ENCODE results near the gene OR2V2. TPM values are rescaled to one million over a fixed set of nuclear protein-coding genes. Genes with fewer than 3 reads are reported as not detected.

OR2V2 gene
- polyA plus RNA-seq, 1 donor from 2014 or later = not detected

- Histone ChIP-seq H3K9ac (ENCODE audit: low read length) (peak overlapping the region; percentile 85), H4K20me1 (ENCODE audit: insufficient read depth) (no peaks in the 10 kb centered on the region), H3K9me2 (ENCODE audit: insufficient read depth, low read length) (no peaks in the 10 kb centered on the region), H3K36me3 (ENCODE audit: insufficient read depth, low read length) (no peaks in the 10 kb centered on the region), H3K4me3 (ENCODE audit: low read length) (peak overlapping the region; percentile 83), H3K27ac (ENCODE audit: low read length) (no peak overlapping the region), H3K9me3 (ENCODE audit: low read length) (no peaks in the 10 kb centered on the region), H3K79me2 (replicated peaks; ENCODE audit: insufficient read depth, low read length) (no peaks in the 10 kb centered on the region), H3K27me3 (ENCODE audit: insufficient read depth, low read depth, low read length) (no peaks in the 10 kb centered on the region), H3K4me2 (ENCODE audit: low read length) (peak overlapping the region; percentile 86), H2AFZ (ENCODE audit: low read depth, low read length) (peak overlapping the region; percentile 45), H3F3A (ENCODE audit: insufficient read depth, low read length, poor library complexity, severe bottlenecking) (peaks cover 9% of the 10 kb centered on the region)
- TF ChIP-seq POLR2AphosphoS5 (IDR thresholded peaks at IDR 0.05) = no peak
- TF ChIP-seq EP300 (conservative IDR thresholded peaks at IDR 0.05; ENCODE audit: poor library complexity, severe bottlenecking) = no peak
- no peak for TF ChIP-seq REST (IDR thresholded peaks at IDR 0.05; ENCODE audit: borderline replicate concordance)
- TF ChIP-seq TAF1 (IDR thresholded peaks at IDR 0.05; ENCODE audit: low read depth) = no peak
- TF ChIP-seq EZH2 (IDR thresholded peaks at IDR 0.05; ENCODE audit: borderline replicate concordance, insufficient read depth, low read length, poor library complexity, severe bottlenecking) = no peak
- TF ChIP-seq SMC3 (conservative IDR thresholded peaks at IDR 0.05; ENCODE audit: poor library complexity) = no peak
- no peak for TF ChIP-seq MXI1 (conservative IDR thresholded peaks at IDR 0.05; ENCODE audit: poor library complexity, severe bottlenecking)
- no peak for TF ChIP-seq RAD21 (conservative IDR thresholded peaks at IDR 0.05)
- no peak for TF ChIP-seq CTCF (IDR thresholded peaks at IDR 0.05; ENCODE audit: poor library complexity, severe bottlenecking)
These were observed 42.1 kb downstream of the OR2V2 start for GRCh38 chr5:181189363-181189961.

- H3K27me3 ChIP-seq (ENCODE audit: insufficient read depth, low read depth, low read length) = no peaks in the 10 kb centered on the region
- H3K9me3 ChIP-seq (ENCODE audit: low read length) = no peaks in the 10 kb centered on the region
- H3F3A ChIP-seq (ENCODE audit: insufficient read depth, low read length, poor library complexity, severe bottlenecking) = peaks cover 9% of the 10 kb centered on the region
- no peak for TF ChIP-seq EP300 (conservative IDR thresholded peaks at IDR 0.05; ENCODE audit: poor library complexity, severe bottlenecking)
- TF ChIP-seq REST (IDR thresholded peaks at IDR 0.05; ENCODE audit: borderline replicate concordance) = no peak
- no peak for TF ChIP-seq EZH2 (IDR thresholded peaks at IDR 0.05; ENCODE audit: borderline replicate concordance, insufficient read depth, low read length, poor library complexity, severe bottlenecking)
- no peak for TF ChIP-seq TAF1 (IDR thresholded peaks at IDR 0.05; ENCODE audit: low read depth)
- no peak for TF ChIP-seq CTCF (IDR thresholded peaks at IDR 0.05; ENCODE audit: poor library complexity, severe bottlenecking)
- no peak for TF ChIP-seq POLR2AphosphoS5 (IDR thresholded peaks at IDR 0.05)
- no peak for TF ChIP-seq SMC3 (conservative IDR thresholded peaks at IDR 0.05; ENCODE audit: poor library complexity)
- TF ChIP-seq RAD21 (conservative IDR thresholded peaks at IDR 0.05) = no peak
- no peak for TF ChIP-seq MXI1 (conservative IDR thresholded peaks at IDR 0.05; ENCODE audit: poor library complexity, severe bottlenecking)
- H3K27ac ChIP-seq (ENCODE audit: low read length) = no peak overlapping the region
- peak overlapping the region; percentile 85 for H3K9ac ChIP-seq (ENCODE audit: low read length)
- H2AFZ ChIP-seq (ENCODE audit: low read depth, low read length) = peak overlapping the region; percentile 1
- no peaks in the 10 kb centered on the region for H3K9me2 ChIP-seq (ENCODE audit: insufficient read depth, low read length)
- no peaks in the 10 kb centered on the region for H3K79me2 ChIP-seq (replicated peaks; ENCODE audit: insufficient read depth, low read length)
- H3K4me2 ChIP-seq (ENCODE audit: low read length) = peak overlapping the region; percentile 86
- no peaks in the 10 kb centered on the region for H4K20me1 ChIP-seq (ENCODE audit: insufficient read depth)
- H3K36me3 ChIP-seq (ENCODE audit: insufficient read depth, low read length) = no peaks in the 10 kb centered on the region
- peak overlapping the region; percentile 83 for H3K4me3 ChIP-seq (ENCODE audit: low read length)
These were observed 42.8 kb downstream of the OR2V2 start for GRCh38 chr5:181189962-181190710.
